OCI-LY1 (cell line): ENCODE results near the gene IDS.
"Not testable (repeated sequence)": the region's sequence is repeated elsewhere in the genome, so short reads cannot be mapped to it uniquely, and the experiment has no call there.

ENCODE experiments used
- EZH2 ChIP-seq: fragments of 200-600 bp; sonication (generic), shearing (Covaris generic); IDR thresholded peaks from 2 replicates; pipeline ENCODE4 v1.8.0; 2017; ENCODE audit warnings: borderline replicate concordance, mixed run types, mild to moderate bottlenecking, antibody characterized with exemption, low read length, moderate library complexity, mixed read lengths
- TF ChIP-seq, protein P1 (sequence below): fragments of 200-600 bp; sonication (generic), shearing (Covaris generic); IDR thresholded peaks from 2 replicates; pipeline ENCODE4 v1.5.1; 2017; ENCODE audit warnings: mild to moderate bottlenecking, antibody characterized with exemption, low read length, moderate library complexity, mixed read lengths

GRCh38 chrX:149537474-149537873 lies 32.4 kb upstream of the IDS start:
- TF ChIP-seq, protein P1, sequence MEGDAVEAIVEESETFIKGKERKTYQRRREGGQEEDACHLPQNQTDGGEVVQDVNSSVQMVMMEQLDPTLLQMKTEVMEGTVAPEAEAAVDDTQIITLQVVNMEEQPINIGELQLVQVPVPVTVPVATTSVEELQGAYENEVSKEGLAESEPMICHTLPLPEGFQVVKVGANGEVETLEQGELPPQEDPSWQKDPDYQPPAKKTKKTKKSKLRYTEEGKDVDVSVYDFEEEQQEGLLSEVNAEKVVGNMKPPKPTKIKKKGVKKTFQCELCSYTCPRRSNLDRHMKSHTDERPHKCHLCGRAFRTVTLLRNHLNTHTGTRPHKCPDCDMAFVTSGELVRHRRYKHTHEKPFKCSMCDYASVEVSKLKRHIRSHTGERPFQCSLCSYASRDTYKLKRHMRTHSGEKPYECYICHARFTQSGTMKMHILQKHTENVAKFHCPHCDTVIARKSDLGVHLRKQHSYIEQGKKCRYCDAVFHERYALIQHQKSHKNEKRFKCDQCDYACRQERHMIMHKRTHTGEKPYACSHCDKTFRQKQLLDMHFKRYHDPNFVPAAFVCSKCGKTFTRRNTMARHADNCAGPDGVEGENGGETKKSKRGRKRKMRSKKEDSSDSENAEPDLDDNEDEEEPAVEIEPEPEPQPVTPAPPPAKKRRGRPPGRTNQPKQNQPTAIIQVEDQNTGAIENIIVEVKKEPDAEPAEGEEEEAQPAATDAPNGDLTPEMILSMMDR = not testable (repeated sequence)
- TF ChIP-seq EZH2 = not testable (repeated sequence)
